GM13976 (cell line): Measurements from ENCODE around the gene CASK.

Source experiments
- DNase-seq: peaks from one replicate; pipeline ENCODE4 v3.0.0; 2012; ENCODE audit warnings: low spot score
- in situ Hi-C: fragments of 300-500 bp; cut with MboI; formaldehyde crosslinking; loops from one replicate; pipeline ENCODE4 v1.12.0; 2022; ENCODE audit warnings: low sequenced_read_pairs, mixed read lengths, inconsistent platforms; ENCODE audit not compliant: unreplicated experiment
- TF ChIP-seq, protein P1 (sequence below): IDR thresholded peaks from 2 replicates; pipeline ENCODE4 v1.5.1; 2012; ENCODE audit warnings: borderline replicate concordance, mild to moderate bottlenecking; ENCODE audit not compliant: insufficient read depth; ENCODE audit errors: extremely low read depth, missing control alignments, control extremely low read depth

The CASK gene

DNA sequence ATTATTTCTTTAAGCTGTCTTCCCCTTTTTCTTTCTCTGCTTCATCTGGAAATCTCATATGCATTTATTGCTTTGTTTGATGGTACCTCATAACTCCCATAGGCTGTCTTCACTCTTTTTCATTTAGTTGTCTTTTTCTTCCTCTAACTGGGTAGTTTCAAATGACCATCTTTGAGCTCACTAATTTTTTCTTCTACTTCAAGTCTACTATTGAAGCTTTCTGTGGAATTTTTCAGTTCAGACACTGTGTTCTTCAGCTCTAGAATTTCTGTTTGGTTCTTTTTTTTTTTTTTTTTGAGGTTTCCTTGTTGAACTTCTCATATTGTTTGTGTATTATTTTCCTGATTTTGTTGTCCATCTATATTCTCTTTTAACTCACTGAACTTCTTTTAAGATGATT, 23.0 kb downstream of the CASK start:
- DNase-seq, result no peak
- TF ChIP-seq, protein P1, sequence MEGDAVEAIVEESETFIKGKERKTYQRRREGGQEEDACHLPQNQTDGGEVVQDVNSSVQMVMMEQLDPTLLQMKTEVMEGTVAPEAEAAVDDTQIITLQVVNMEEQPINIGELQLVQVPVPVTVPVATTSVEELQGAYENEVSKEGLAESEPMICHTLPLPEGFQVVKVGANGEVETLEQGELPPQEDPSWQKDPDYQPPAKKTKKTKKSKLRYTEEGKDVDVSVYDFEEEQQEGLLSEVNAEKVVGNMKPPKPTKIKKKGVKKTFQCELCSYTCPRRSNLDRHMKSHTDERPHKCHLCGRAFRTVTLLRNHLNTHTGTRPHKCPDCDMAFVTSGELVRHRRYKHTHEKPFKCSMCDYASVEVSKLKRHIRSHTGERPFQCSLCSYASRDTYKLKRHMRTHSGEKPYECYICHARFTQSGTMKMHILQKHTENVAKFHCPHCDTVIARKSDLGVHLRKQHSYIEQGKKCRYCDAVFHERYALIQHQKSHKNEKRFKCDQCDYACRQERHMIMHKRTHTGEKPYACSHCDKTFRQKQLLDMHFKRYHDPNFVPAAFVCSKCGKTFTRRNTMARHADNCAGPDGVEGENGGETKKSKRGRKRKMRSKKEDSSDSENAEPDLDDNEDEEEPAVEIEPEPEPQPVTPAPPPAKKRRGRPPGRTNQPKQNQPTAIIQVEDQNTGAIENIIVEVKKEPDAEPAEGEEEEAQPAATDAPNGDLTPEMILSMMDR, result no peak
- in situ Hi-C loops, result no loop called here

DNA sequence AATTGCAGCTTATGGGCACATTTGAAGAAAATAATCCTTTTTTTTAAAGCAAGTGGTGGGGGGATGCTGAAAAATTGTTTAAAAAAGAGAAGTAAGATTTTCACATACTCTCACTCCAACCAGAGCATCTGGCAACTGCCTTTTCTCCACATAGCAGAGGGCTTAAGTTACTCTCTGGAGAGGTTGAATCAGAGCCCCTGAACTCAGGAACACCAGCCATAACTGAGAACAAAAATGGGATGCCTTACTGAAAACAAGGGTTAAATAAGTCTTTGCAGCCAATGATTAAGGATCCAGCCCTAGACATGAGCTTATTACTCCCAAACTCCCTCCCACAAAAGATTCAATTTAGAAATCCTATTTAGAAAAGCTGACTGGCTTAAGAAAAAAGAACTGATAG, 27.5 kb downstream of the CASK start:
- TF ChIP-seq, protein P1, result no peak
- no peak for DNase-seq
- in situ Hi-C loops, result no loop called here

DNA sequence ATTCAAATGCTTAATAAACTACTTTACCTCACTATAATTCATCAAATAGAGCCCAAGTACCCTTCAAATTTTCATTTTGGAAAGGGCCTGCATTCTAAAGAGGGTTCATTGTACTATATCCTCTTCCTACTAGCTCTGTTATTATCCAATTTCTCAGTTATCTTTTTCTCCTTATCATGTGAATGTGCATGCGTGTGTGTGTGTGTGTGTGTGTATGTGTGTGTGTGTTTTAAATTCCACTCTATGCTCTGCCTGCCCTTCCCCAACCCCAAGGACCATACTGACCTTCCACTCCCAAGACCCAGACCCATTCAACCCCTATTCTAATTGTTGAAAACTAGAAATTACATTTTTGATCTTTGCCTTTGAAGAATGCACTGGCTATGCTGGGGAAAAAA, 33.3 kb downstream of the CASK start:
- TF ChIP-seq, protein P1, result no peak
- no peak for DNase-seq
- in situ Hi-C loops, result no loop called here

DNA sequence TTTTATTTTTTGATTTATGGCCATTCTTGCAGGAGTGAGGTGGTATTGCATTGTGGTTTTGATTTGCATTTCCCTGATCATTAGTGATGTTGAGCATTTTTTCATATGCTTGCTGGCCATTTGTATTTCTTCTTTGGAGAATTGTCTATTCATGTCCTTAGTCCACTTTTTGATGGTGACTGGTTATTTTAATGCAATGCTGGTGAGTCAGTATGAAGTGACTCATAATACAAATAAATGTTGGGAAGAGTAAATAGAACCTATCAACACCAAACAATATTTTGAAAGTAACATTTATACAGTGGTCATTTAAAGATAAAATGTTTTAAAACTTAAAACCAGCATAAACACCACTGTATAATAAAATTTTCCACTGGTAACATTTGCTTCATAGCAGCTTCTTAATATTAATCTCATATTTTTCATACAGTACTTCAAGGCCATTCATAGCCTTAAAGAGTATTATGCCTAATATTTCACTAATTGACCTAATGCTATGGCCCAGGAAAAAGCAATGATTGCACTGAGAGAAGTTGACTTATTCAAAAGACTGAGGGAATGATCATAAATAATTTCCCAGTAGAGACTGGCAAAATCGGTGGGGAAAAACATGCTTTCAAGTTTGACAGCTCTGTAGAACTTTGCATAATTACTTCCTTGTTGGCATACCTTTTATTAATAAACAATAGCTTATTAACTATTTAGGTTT, 33.9 kb downstream of the CASK start:
- DNase-seq, result no peak
- in situ Hi-C loops, result no loop called here
- TF ChIP-seq, protein P1, result no peak

DNA sequence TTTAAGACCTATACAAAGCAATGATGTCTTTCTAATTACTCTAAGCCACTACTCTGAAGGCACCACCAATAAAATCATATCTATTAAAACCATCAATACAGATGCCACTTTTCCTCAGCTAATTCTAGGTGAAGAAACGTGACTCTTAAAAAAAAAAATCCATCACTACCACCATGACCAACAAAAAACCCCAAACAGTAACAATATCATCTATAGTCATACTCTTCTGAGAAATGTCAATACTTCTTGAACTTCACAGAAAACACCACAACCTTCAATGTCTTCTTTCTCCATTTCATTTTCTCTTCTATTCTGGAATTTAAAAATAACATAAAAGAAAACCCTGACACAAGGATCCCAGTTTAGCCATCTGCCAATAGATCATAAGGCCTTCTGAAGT, 35.7 kb downstream of the CASK start:
- in situ Hi-C loops, result no loop called here
- TF ChIP-seq, protein P1, result no peak
- no peak for DNase-seq

DNA sequence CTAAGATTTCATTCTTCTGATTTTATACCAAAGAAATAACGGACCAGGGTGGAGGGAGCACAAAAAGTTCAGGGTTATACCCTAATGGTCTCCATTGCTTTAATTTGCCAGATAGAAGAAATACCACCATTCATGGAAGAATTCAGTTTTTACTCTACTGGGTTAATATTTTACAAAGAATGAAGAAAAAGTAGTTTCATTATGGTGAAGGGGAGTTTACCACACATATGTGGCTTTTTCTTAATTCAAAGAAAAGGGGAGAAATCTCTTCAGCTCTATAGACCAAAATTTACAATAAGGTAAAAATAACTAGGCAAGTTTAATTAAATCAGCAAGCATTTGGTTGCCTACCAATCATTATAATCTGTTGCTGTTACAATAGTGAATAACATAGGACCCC, 37.6 kb downstream of the CASK start:
- TF ChIP-seq, protein P1, result no peak
- in situ Hi-C loops, result no loop called here
- DNase-seq, result no peak
